Measurements from ENCODE around the gene SH3PXD2A. TPM values are rescaled to one million over a fixed set of nuclear protein-coding genes. Genes with fewer than 3 reads are reported as not detected.

SH3PXD2A gene
- total RNA-seq, 4 donors from 2014 or later = 55.7 to 71.8 (median 66.8) TPM

- peaks cover 37% of the 10 kb centered on the region for H3K4me1 ChIP-seq
- no peaks in the 10 kb centered on the region for H3K27me3 ChIP-seq
- no peaks in the 10 kb centered on the region for H3K9me3 ChIP-seq
- peaks cover 23% of the 10 kb centered on the region for H3K36me3 ChIP-seq
- no peak overlapping the region for H3K27ac ChIP-seq
- DNase-seq (ENCODE audit: low spot score in 2 of 2) = no peak
- H3K4me3 ChIP-seq = no peak overlapping the region
- TF ChIP-seq POLR2A (IDR thresholded peaks at IDR 0.05) (no peak), POLR2AphosphoS5 (IDR thresholded peaks at IDR 0.05) (no peak), EP300 (IDR thresholded peaks at IDR 0.05) (no peak), CTCF (IDR thresholded peaks at IDR 0.05) (no peak)
- WGBS = 88% methylated on average over 7 of the region's 7 CpGs
These were observed 132.7 kb downstream of the SH3PXD2A start for GRCh38 chr10:103722632-103723031.

GRCh38 chr10:103720964-103721335 lies 134.4 kb downstream of the SH3PXD2A start:
- TF ChIP-seq POLR2A (IDR thresholded peaks at IDR 0.05) = no peak
- TF ChIP-seq POLR2AphosphoS5 (IDR thresholded peaks at IDR 0.05) = no peak
- no peak for TF ChIP-seq CTCF (IDR thresholded peaks at IDR 0.05)
- no peak for TF ChIP-seq EP300 (IDR thresholded peaks at IDR 0.05)
- Histone ChIP-seq H3K9me3 (no peaks in the 10 kb centered on the region), H3K27ac (peak overlapping the region; percentile 32), H3K36me3 (peaks cover 23% of the 10 kb centered on the region), H3K4me3 (no peak overlapping the region), H3K27me3 (no peaks in the 10 kb centered on the region), H3K4me1 (peaks cover 47% of the 10 kb centered on the region)
- WGBS = 83% methylated on average over 5 of the region's 6 CpGs
- no peak for DNase-seq (ENCODE audit: low spot score in 2 of 2)

- Histone ChIP-seq H3K27me3 (no peaks in the 10 kb centered on the region), H3K36me3 (peaks cover 23% of the 10 kb centered on the region), H3K4me1 (peaks cover 52% of the 10 kb centered on the region), H3K9me3 (no peaks in the 10 kb centered on the region), H3K4me3 (no peak overlapping the region), H3K27ac (peak overlapping the region; percentile 56)
- TF ChIP-seq CTCF (IDR thresholded peaks at IDR 0.05) = no peak
- TF ChIP-seq POLR2A (IDR thresholded peaks at IDR 0.05) = no peak
- TF ChIP-seq POLR2AphosphoS5 (IDR thresholded peaks at IDR 0.05) = no peak
- no peak for TF ChIP-seq EP300 (IDR thresholded peaks at IDR 0.05)
- 76% methylated on average over 13 of the region's 17 CpGs for WGBS
- DNase-seq (ENCODE audit: low spot score in 2 of 2) = no peak
These were observed 134.9 kb downstream of the SH3PXD2A start for GRCh38 chr10:103720328-103720963.

- TF ChIP-seq CTCF (IDR thresholded peaks at IDR 0.05) = no peak
- no peak for TF ChIP-seq POLR2AphosphoS5 (IDR thresholded peaks at IDR 0.05)
- TF ChIP-seq POLR2A (IDR thresholded peaks at IDR 0.05) = no peak
- TF ChIP-seq EP300 (IDR thresholded peaks at IDR 0.05) = no peak
- peaks cover 23% of the 10 kb centered on the region for H3K36me3 ChIP-seq
- H3K4me3 ChIP-seq = no peak overlapping the region
- H3K9me3 ChIP-seq = no peaks in the 10 kb centered on the region
- WGBS = 62% methylated on average over 4 of the region's 5 CpGs
- H3K4me1 ChIP-seq = peaks cover 57% of the 10 kb centered on the region
- peak overlapping the region; percentile 56 for H3K27ac ChIP-seq
- no peak for DNase-seq (ENCODE audit: low spot score in 2 of 2)
- H3K27me3 ChIP-seq = no peaks in the 10 kb centered on the region
These were observed 136.3 kb downstream of the SH3PXD2A start for GRCh38 chr10:103719036-103719435.

GRCh38 chr10:103718247-103718620 lies 137.1 kb downstream of the SH3PXD2A start:
- peaks cover 61% of the 10 kb centered on the region for H3K4me1 ChIP-seq
- H3K9me3 ChIP-seq = no peaks in the 10 kb centered on the region
- H3K27ac ChIP-seq = peak overlapping the region; percentile 76
- 100% methylated on average over 4 of the region's 4 CpGs for WGBS
- no peaks in the 10 kb centered on the region for H3K27me3 ChIP-seq
- peaks cover 18% of the 10 kb centered on the region for H3K36me3 ChIP-seq
- no peak for DNase-seq (ENCODE audit: low spot score in 2 of 2)
- TF ChIP-seq EP300 (IDR thresholded peaks at IDR 0.05) (no peak), POLR2AphosphoS5 (IDR thresholded peaks at IDR 0.05) (no peak), POLR2A (IDR thresholded peaks at IDR 0.05) (no peak), CTCF (IDR thresholded peaks at IDR 0.05) (no peak)
- H3K4me3 ChIP-seq = no peak overlapping the region
